Measurements from ENCODE around the gene ARHGAP10.
A peak's percentile ranks its signal among the peaks of the same experiment; 100 is the strongest.
"Not testable (repeated sequence)": the region's sequence is repeated elsewhere in the genome, so short reads cannot be mapped to it uniquely, and the experiment has no call there.

ARHGAP10 gene

GRCh38 chr4:147854154-147854553 is 122.3 kb downstream of the ARHGAP10 start:
- DNase-seq, result no peak

- no peak for DNase-seq
Measured at GRCh38 chr4:147855571-147856009, 123.7 kb downstream of the ARHGAP10 start.

- no peak for DNase-seq
Measured at GRCh38 chr4:147860960-147861359, 129.1 kb downstream of the ARHGAP10 start.

GRCh38 chr4:147862043-147862692 is 130.3 kb downstream of the ARHGAP10 start:
- no peak for DNase-seq

- no peak for DNase-seq
Measured at GRCh38 chr4:147863111-147863747, 131.3 kb downstream of the ARHGAP10 start.

- DNase-seq, result no peak
Measured at GRCh38 chr4:147863808-147864472, 132.1 kb downstream of the ARHGAP10 start.

- no peak for DNase-seq
Measured at GRCh38 chr4:147864607-147865006, 132.7 kb downstream of the ARHGAP10 start.

- no peak for DNase-seq
Measured at GRCh38 chr4:147865926-147866325, 134.0 kb downstream of the ARHGAP10 start.

GRCh38 chr4:147866532-147867271 is 134.8 kb downstream of the ARHGAP10 start:
- peak; percentile 76 to 94 (median 87) for DNase-seq

GRCh38 chr4:147874109-147874508 is 142.2 kb downstream of the ARHGAP10 start:
- no peak for DNase-seq

- DNase-seq, result no peak
Measured at GRCh38 chr4:147877308-147877771, 145.5 kb downstream of the ARHGAP10 start.

- DNase-seq, result no peak
Measured at GRCh38 chr4:147879676-147880075, 147.8 kb downstream of the ARHGAP10 start.

- no peak for DNase-seq
Measured at GRCh38 chr4:147880511-147880910, 148.6 kb downstream of the ARHGAP10 start.

GRCh38 chr4:147884536-147884935 is 152.6 kb downstream of the ARHGAP10 start:
- DNase-seq, result no peak

- DNase-seq, result not testable (repeated sequence)
Measured at GRCh38 chr4:147885216-147885615, 153.3 kb downstream of the ARHGAP10 start.

- DNase-seq, result no peak
Measured at GRCh38 chr4:147891476-147892115, 159.7 kb downstream of the ARHGAP10 start.

- no peak for DNase-seq
Measured at GRCh38 chr4:147899512-147899911, 167.6 kb downstream of the ARHGAP10 start.

GRCh38 chr4:147901388-147901787 is 169.5 kb downstream of the ARHGAP10 start:
- no peak for DNase-seq

- DNase-seq, result no peak
Measured at GRCh38 chr4:147901916-147902315, 170.0 kb downstream of the ARHGAP10 start.

GRCh38 chr4:147909225-147909624 is 177.3 kb downstream of the ARHGAP10 start:
- no peak for DNase-seq

GRCh38 chr4:147910315-147910714 is 178.4 kb downstream of the ARHGAP10 start:
- no peak for DNase-seq

- DNase-seq, result not testable (repeated sequence)
Measured at GRCh38 chr4:147912106-147912505, 180.2 kb downstream of the ARHGAP10 start.

- DNase-seq, result no peak
Measured at GRCh38 chr4:147913137-147913536, 181.2 kb downstream of the ARHGAP10 start.
